HG03039 (cell line): Measurements from ENCODE around the gene TMEM184A.

Experiments used
- ATAC-seq: cut with Tn5 transposase; IDR thresholded peaks from one replicate; pipeline ENCODE4 v1.9.1; 2021; ENCODE audit warnings: mild to moderate bottlenecking, moderate library complexity; ENCODE audit not compliant: unreplicated experiment

TMEM184A gene

DNA sequence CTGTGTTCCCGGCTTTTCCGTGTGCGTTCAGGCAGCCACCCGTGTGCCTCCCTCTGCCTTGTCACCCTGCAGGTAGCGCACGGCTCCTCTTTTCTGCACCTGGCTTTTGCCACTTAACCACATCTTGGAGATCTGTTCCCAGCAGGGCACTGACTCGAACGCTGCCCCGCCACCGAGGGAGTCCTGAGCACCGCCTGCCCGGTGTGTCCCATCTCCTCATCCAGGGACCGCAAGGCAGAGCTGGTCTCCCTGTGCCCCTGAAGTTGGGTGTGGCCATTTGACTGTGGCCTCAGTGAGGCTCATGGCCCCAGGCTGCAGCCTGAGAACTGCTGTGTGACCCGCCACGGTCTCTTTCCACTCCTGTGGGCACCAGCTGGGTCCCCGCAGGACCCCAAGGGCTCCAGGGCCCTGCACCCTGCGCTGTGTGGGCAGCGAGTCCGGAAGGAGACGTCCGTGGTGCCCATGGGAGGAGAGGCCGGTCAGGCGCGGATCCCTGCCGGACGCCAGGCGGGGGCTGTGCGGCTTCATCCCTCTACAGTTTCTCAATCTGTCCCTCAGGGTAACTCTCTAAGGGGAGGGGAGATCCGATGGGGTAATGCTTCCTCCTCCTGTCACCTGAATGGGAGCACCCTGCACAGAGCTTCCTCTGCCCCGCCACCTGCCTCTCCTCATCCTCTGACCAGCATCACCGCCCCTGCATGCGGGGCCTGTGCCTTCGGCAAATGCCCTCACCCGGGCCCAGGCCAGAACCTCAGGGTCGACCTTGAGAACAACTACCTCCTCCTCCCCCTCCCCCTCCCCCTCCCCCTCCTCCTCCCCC is 50.1 kb downstream of the TMEM184A start:
- ATAC-seq = no peak

DNA sequence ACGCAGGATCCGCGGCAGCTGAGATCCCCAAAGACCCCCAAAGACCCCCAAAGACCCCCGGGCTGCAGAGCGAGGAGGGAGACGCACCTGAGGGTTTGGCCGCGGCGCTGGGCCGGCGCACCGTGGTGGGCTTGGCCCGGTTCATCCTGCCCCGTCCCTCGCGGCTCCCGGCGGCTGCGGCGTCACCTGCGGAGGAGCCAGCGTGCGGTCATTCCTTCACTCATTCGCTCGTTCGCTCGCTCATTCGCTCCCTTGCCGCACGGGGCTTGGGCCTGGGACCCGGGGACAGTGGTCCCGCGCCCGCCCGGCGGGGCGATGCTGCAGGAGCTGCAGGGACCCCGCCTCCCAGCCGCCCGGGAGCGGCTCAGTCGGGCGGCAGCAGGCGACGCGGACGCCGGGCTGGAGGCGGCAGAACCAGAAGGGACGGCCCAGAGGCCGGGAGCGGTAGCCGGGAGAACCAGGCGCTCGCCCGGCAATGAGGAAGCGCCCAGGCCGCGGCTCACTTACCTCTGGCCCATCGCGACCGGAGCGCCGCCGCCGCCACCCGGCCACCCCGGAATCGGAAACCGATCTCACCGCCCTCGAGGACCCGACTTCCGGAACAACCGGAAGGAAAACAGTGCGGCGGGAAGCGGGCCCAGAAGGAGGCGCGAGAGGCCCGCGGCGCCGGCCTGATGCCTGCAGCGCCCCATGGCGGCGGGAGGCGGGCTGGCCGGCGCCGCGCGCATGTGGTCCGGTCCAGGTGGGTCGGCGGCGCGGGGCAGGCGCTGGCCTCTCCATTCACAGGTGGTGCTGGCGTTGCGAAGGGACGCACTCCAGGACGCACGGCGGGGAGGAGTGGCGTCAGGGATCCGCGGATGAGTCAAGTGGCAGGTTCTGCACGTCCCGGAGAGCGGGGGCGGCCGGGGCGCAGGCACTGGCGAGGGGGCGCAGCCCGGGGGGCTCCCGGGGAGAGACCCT is 51.9 kb downstream of the TMEM184A start, which contains the start of gene INTS1:
TSS of gene INTS1 (minus strand) at position 574 of the 960 bp plus-strand sequence. CDS start at position 145, 429 bp downstream.
- ATAC-seq = peak; percentile 76

DNA sequence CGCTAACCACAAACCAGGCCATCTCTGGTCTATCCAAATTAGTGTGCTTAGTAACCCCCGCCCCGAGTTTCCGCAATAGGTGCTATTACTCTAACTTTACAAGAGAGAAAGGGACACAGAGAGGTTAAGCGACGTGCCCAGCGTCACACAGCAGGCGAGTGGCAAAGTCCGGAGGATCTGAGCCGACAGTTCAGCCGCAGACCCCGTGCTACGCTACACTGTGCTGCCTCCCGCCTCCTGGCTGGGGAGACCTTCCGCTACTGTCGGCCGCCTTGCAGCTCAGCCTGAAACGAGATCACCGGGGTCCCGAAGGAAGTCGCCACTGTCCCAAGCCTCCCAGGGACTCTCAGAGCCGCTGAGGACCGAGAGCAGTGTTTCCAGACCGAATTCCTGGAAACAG is 52.6 kb downstream of the TMEM184A start:
- ATAC-seq = no peak

DNA sequence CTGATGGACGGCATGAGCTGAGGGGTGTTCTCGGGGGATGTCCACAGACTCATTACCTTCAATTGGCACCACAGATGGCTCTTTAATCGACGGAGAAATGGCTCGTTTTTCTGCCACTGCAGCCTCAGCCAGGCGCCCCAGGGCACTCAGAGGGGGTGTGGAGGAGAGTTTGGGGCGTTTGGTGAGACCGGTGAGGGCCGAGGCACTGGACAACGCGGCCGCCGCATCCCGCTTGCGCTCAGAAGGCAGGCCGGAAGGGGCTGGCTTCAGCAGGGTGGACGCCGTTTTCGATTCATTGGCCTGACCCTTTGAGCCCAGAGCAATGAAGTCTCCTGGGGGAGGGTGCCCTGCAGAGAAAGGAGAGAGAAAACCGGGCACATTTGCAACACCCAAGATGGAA is 53.2 kb downstream of the TMEM184A start:
- no peak for ATAC-seq

DNA sequence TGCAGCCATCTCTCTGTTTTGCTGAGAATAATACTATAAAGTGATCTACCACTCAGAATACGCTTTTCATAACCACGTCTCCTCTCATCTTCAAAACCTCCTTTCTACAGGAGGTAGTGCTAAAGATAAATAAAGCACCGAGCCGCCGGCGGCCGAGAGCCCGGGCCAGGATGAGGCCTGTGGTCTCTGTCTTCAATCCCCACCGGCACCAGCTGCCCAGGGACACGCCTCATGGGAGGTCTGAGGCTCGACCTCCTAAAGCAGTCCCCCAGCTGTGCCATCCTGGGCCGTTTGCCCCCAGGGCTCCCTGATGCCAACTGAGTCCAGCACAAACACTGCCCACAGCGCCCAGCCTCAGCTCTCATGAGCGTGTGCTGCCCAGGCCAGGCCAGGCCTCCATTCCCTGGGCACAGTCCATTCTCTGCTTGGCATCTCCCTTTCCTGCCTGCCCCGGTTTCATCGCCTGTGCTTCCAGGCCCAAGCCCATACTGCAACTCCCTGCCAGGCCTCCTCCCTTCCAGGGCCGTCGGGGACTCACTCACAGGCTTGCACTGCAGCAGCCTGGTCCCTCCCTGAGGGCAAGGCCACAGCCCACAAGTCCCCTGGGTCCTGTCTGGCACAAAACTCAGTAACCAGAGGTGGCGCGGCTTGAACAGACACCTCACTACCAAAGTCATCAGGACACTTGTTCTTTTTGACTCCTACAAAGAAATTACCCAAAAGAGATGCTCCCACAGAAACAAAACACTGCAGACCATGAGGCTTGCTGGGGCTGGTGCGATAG is 54.3 kb downstream of the TMEM184A start:
- ATAC-seq = no peak

DNA sequence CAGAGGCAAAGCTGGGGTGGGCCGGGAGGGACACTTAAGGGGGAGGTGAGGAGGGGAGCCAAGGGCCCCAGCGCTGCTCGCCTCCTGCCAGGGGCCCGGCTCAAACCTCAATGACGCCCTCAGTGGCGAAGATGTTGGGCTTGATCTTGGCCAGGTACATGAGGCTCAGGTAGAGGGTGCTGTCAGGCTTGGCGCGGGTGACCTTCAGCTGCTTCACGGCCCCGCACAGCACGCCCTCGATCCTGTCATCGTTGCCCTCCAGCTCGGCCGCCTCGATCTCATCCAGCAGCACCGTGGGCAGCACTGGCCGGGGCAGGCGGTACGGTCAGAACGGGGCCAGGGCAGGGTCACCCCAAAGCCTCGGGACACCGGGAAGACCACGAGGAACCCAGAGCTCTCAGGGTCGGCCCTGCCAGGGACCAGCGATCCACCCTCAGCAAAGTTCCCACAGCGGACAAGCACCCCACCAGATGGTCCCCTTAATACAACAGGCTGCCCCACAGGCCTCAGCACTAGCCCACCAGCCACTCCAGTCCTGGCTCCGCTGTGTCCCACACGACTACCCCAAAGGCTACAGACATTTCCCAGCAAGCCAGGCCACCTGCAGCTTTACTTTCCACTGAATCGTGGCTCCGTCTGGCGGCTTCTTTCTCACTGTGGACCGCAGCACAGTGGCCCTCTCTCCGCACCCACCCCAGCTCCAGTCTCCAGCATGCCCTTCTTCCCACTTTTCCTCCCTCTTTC is 55.8 kb downstream of the TMEM184A start:
- no peak for ATAC-seq

DNA sequence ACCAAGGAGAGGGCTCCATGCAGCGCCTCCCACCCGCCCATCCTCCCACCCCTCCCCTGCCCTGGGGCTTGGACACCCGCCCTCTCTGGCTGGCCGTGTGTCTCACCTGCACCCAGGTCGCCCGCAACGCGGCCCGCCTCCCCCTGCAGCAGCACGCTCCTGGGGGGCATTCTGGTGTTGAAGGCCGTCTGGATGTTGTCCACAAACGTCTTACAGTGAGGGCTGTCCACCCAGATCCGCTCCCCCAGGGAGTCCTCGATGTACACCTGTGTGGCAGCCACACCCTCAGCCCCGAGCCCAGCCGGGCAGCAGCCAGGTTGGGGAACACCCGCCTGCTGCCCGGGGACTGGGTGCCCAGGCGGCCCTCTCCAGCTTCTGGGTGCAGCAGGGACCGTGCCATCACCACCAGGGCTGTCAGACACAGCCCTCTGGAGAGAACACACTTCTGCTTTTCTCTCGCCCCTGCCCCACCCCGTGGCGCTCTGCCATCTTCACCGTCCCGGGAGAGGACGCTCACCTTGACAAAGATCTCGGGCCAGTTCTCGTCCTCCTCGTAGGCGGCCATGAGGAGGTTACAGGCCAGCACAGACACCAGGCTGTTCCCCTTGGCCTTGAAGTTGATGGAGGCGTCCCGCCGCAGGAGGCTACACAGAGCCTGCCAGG is 56.5 kb downstream of the TMEM184A start:
- ATAC-seq = no peak

DNA sequence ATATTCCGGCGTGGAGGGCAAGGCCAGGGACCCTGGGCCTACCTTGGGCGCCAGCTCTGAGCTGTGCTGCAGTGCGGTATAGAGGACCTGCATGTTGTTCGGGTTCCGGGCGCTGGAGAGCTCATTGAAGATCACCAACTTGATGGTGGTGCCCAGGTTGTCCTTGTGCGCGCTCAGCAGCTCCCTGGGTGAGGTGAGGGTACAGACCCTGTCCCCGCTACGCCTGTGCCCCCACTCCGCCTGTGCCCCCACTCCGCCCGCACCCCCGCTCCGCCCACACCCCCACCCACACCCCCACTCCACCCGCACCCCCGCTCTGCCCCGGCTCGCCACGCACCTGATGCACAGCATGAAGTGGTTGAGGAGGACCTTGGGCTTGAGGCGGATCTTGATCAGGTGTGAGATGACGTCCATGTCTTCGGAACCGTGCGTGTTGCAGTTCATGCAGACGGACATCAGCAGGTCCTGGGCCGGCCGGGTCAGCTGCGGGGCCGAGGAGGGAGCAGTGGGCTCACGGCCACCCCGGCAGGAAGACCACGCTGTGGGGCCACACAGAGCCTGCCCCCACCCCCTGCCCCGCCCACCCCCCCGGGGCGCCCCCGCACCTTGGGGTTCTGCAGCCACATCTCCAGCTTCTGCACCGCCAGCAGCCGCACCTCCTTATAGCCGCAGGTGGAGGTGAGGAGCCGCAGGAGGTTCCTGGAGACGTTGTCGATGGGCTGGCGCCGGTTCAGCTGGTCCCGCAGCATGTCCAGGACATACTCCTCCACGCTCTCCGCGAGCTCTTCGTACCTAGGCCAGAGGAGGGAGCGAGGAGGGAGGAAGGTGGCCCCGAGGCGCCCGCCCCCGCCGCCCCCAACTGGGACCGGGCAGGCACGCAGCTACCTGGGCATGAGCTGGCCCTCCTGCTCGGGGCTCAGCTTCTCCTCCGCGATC is 57.4 kb downstream of the TMEM184A start:
- no peak for ATAC-seq

DNA sequence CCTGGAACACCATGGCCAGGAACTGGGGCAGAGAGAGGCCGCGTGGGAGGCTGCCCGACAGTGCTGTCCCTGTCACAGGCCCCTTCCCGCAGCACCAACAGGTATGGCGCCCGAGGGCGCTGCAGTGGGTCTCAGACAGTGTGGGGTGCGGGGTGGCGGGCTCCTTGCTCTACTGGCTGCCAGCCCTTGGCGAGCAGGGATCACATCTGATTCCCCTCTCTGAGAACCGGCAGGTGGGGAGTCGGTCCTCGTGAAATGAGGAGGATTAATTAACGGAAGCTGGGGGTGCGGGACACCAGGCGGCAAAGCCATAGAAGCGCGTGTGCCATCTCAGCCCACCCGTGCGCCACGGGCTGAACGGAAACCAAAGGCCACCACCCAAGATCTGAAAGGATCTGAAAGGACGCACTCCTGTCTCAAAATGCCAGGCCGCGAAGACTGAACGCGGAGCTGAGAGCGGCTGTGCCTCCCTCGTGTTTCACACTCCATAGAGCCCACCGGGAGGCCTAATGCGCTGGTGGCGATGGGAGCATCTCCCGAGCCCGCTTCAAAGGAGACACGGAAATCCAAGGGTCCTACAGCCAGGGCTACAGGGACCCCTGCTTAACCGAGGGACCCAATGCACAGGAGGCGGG is 58.6 kb downstream of the TMEM184A start:
- no peak for ATAC-seq

DNA sequence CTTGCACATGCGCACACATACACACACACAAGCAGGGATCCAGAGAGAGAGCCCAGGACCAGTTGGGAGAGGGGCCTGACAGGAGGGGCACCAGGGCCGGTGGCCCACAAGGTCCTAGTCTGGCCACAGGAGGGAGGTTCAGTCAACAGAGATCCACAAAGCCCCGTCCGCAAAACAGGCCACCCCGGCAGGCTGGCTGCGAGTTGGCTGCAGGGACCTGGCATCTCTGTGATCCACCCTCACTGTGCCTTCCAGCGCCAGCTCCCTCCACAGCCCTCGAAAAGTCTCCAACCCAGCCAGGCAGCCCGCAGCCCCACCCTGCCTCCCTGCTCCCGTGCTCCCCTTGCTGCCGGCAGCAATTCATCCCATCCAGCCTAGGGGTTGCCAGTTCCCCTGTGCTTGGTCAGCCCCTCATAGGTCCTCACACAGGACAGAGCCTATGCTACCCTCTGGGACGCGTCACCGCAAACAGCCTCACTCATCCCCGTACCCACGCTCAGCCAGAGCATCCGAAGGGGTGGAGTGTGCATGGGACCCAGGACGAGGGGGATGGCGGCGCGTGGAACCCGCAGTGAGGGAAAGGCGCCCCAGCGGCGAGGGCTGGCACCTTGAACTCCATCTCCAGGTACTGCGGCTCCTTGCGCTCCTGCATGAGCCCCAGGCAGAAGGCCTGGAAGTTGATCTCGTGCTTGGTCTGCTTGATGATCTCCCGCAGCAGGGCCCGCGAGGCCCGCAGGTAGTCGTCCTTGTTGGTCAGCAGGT is 59.3 kb downstream of the TMEM184A start:
- no peak for ATAC-seq

DNA sequence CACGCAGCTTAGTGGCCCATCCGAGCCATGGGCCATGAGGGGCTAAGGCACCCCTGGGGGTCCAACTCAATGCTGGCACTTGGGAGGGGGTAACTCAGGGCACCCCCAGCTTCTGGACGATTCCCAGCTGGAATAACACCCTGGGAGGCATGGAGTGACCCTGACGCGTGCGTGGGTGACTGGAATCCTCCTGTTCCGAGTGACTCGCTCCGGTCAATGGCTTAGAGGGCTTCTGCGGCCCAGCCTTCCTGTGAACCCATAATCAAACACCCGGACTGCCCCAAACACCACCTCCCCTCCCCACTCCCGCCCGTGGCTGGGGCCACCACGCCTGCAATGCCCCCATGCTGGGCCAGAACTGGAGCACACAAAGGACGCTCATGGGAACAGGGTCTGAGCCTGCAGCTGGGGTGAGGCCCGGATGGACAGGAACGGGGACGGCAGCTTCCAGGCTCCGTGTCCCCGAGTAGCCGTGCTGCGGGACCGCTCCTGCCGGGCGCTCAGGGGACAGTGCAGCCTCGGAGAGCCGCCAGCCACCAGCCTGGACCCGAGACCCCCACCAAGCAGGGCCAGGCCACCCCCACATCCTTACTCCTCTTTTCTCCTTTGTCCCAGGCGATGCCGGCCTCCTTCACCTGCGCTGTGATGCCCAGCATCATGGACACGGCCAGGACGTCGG is 60.3 kb downstream of the TMEM184A start:
- no peak for ATAC-seq

DNA sequence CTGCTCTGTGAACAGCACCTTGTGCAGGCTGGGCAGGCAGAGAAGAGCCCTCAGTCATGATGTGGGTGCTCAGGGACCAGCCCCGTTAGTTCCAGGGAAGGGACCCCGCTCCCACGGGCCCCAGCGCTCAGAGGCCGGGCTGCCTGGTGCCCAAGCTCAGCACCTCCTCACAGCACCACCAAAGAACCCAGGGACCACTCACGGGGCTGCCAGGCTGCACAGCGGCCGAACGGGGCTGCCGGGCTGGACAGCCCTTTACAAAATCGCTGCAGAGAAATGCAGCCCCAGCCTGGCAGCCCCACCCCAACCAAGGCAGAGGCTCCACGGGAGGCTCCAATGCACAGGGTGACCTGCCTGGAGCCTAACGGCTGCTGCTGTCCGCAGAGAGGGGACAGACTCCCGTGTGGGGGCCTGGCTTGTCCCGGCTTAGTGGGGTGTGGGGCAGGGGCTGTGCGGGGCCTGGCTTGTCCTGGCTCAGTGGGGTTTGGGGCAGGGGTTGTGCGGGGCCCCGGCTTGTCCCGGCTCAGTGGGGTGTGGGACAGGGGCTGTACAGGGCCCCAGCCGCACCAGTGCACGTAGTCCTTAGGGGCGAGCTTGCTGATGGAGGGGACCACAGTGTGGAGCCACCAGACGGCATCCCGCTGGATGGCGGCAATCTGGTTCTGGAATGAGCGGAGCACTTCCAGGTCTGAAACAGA is 61.0 kb downstream of the TMEM184A start:
- no peak for ATAC-seq

DNA sequence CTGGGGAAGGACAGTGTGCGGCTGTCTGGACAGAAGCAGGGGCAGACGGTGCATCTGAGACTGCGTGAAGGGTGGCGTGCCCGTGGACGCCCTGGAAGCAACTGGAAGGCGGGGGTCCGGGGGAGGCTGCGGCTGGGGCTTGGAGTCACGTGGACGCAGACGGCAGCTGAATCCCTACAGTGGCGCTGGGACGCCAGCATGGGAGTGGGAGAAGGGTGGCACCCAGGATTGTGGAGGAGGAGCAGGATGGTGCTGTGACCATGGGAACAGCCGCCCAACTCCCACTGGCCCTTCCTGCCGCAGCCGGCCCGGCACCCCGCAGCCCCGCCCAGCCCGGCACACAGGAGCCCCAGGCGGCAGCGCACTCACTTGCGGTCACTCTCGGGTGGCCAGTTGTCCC is 61.6 kb downstream of the TMEM184A start:
- no peak for ATAC-seq

DNA sequence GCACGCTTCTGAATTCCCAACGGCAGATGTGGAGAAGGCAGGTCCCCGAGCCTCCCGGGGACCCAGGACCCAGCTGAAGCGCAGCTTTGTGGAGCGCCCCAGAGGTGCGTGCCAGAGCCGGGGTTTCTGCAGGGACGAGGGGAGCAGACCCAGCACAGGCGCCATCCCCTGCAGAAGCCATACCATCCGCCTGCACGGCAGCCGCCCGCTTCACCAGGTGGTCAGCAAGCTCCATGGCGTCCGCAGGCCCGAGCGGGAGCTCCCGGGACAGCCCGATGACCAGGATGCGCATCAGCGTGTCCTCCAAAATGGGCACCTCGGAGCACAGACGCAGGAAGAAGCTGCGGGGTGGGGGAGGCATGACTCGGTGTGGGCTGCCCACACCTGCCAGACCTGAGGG is 62.4 kb downstream of the TMEM184A start:
- ATAC-seq = no peak

DNA sequence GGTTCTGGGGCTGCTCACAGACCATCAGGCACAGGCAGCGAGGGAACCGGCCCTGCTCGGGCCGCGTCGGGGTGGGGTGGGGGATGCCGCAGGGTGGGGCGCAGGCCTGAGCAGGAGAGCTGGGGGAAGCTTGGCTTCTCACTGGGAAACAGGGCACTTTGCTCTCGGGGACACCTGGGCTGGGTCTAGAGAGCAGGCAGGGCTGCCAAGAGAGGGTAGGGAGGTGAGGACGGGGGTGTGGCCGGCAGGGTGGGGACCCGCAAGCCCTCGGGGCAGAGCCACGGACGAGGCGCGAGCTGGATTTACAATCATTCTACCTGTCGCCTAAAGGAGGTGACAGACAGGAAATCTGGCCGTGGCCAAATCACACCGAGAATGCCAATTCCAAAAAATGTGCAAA is 62.9 kb downstream of the TMEM184A start:
- no peak for ATAC-seq

DNA sequence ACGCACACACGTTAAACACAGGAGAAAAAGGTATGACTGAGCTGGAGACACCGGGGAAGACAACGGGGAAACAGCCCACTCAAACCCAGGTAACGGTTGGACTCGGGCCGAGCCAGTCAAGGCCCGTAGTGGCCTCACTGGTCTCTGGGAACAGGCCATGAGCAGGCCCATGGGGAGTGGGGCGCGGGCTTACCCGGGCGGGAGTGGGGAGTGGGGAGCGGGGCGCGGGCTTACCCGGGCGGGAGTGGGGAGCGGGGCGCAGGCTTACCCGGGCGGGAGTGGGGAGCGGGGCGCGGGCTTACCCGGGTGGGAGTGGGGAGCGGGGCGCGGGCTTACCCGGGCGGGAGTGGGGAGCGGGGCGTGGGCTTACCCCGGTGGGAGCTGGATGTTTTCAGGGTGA is 63.4 kb downstream of the TMEM184A start:
- ATAC-seq = no peak
